Left ventricle myocardium inferior (tissue), 1 donor: ENCODE data around the gene RGS7. TPM values are rescaled to one million over a fixed set of nuclear protein-coding genes. Genes with fewer than 3 reads are reported as not detected.

Source experiments
- DNase-seq: peaks from one replicate; pipeline ENCODE4 v3.0.0-alpha.2; 2020
- H3K27ac ChIP-seq: fragments of 200-600 bp; replicated peaks from 2 replicates; pipeline ENCODE4 v1.8.0; 2021
- H3K27me3 ChIP-seq: fragments of 200-600 bp; 2 replicates; pipeline ENCODE4 v1.8.0; 2021; ENCODE audit warnings: low read depth
- H3K36me3 ChIP-seq: fragments of 200-600 bp; 2 replicates; pipeline ENCODE4 v1.8.0; 2021
- H3K4me1 ChIP-seq: fragments of 200-600 bp; 2 replicates; pipeline ENCODE4 v1.8.0; 2021
- H3K4me3 ChIP-seq: fragments of 200-600 bp; 2 replicates; pipeline ENCODE4 v1.8.0; 2021; ENCODE audit warnings: mild to moderate bottlenecking, moderate library complexity
- H3K9me3 ChIP-seq: fragments of 200-600 bp; replicated peaks from 2 replicates; pipeline ENCODE4 v1.8.0; 2021
- CTCF ChIP-seq: fragments of 200-600 bp; IDR thresholded peaks from 2 replicates; pipeline ENCODE4 v1.8.0; 2021; ENCODE audit warnings: antibody characterized with exemption, mild to moderate bottlenecking, borderline replicate concordance
- intact Hi-C: fragments of 100-400 bp; cut with micrococcal nuclease; formaldehyde crosslinking; loops from one replicate; pipeline ENCODE4 v1.11.0; 2022
- total RNA-seq: library from RNA; stranded (reverse); fragmentation: NEBNext Ultra II Directional; extraction: Animal tissue kit (Norgen Biotek cat#: 25700); gene quantifications from one replicate; pipeline ENCODE4 v1.2.1, GENCODE V29; 2021
- donor health status: DM: no; HTN: yes; CAD: no; lungs with severe emphysema.

RGS7 gene
- total RNA-seq, 1 donor from 2014 or later, result not detected

DNA sequence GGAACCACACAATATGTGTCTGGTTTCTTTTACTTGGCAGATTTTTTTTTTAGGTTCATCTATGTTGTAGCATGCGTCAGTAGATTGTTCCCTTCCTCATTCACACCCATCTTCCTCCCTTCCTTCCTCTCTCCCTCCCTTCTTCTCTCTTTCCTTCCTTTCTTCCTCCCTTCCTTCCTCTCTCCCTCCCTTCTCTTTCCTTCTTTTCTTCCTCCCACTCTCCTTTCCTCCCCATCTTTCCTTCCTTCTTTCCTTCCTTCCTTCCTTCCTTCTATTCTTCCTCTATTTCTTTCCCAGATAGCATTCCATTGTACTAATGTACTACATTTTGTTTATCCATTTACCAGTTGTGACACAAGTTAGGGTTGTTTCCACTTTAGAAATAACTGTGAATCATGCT, 218.0 kb downstream of the RGS7 start:
- no peak for DNase-seq
- H3K36me3 ChIP-seq, result no peaks in the 10 kb centered on the region
- peaks cover 8% of the 10 kb centered on the region for H3K9me3 ChIP-seq
- TF ChIP-seq CTCF, result no peak
- no peak overlapping the region for H3K27ac ChIP-seq
- no peak overlapping the region for H3K4me3 ChIP-seq
- intact Hi-C loops, result no loop called here
- no peaks in the 10 kb centered on the region for H3K4me1 ChIP-seq
- no peaks in the 10 kb centered on the region for H3K27me3 ChIP-seq

GRCh38 chr1:241138248-241138647, 218.8 kb downstream of the RGS7 start:
- Histone ChIP-seq H3K36me3 (no peaks in the 10 kb centered on the region), H3K4me3 (no peak overlapping the region), H3K27ac (no peak overlapping the region), H3K9me3 (peaks cover 11% of the 10 kb centered on the region), H3K27me3 (no peaks in the 10 kb centered on the region), H3K4me1 (no peaks in the 10 kb centered on the region)
- intact Hi-C loops, result no loop called here
- TF ChIP-seq CTCF, result no peak
- no peak for DNase-seq

GRCh38 chr1:241136389-241136788, 220.6 kb downstream of the RGS7 start:
- no peak overlapping the region for H3K27ac ChIP-seq
- no peaks in the 10 kb centered on the region for H3K27me3 ChIP-seq
- DNase-seq, result no peak
- intact Hi-C loops, result no loop called here
- no peak overlapping the region for H3K4me3 ChIP-seq
- no peaks in the 10 kb centered on the region for H3K4me1 ChIP-seq
- H3K36me3 ChIP-seq, result no peaks in the 10 kb centered on the region
- H3K9me3 ChIP-seq, result peaks cover 11% of the 10 kb centered on the region
- TF ChIP-seq CTCF, result no peak

DNA sequence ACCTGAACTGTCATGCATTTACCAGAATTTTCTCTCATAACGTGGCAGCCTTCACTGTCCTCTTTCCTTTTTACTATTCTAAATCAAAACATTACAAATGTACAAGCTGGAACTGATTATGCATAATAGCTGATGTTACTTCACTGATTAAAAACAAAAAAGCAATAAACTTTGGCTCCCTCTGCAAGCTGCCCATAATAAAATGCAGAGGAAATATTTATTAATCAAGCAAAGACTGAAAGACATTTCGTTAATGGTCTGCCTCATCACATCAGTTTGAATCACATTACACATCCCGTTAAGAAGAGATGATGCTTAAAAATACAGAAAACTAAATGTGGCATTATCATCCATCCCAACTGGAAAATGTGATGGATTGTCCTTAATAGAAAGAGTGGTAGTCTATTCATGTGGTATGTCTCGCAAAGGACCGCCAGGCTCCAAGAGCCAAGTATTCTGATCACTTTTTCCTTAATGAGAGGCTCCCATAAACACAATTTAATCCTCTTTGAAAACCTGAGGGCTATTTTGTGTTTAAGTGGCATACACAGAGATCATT, 225.3 kb downstream of the RGS7 start:
- DNase-seq, result no peak
- Histone ChIP-seq H3K9me3 (peaks cover 11% of the 10 kb centered on the region), H3K27ac (no peak overlapping the region), H3K4me1 (no peaks in the 10 kb centered on the region), H3K4me3 (no peak overlapping the region), H3K27me3 (no peaks in the 10 kb centered on the region), H3K36me3 (no peaks in the 10 kb centered on the region)
- intact Hi-C loops, result no loop called here
- TF ChIP-seq CTCF, result no peak

GRCh38 chr1:241130881-241131280, 226.1 kb downstream of the RGS7 start:
- no peaks in the 10 kb centered on the region for H3K27me3 ChIP-seq
- no peak for TF ChIP-seq CTCF
- intact Hi-C loops, result no loop called here
- peaks cover 11% of the 10 kb centered on the region for H3K9me3 ChIP-seq
- DNase-seq, result no peak
- H3K4me1 ChIP-seq, result no peaks in the 10 kb centered on the region
- H3K27ac ChIP-seq, result no peak overlapping the region
- H3K36me3 ChIP-seq, result no peaks in the 10 kb centered on the region
- H3K4me3 ChIP-seq, result no peak overlapping the region
